Stimulated activated CD4-positive, alpha-beta T cell treated with anti-CD3 and anti-CD28 coated beads, Interleukin-15, amount 100 ng/mL, for 24 hours (primary cell): ENCODE data around the gene PDXK.

Experiments
- DNase-seq: peaks from one replicate; pipeline ENCODE4 v3.0.0-alpha.2; 2020

PDXK gene

GRCh38 chr21:43744725-43745124, 25.8 kb downstream of the PDXK start:
- DNase-seq: no peak

- DNase-seq: no peak
Observed at GRCh38 chr21:43745772-43746517, 27.0 kb downstream of the PDXK start.

GRCh38 chr21:43748622-43749021, 29.7 kb downstream of the PDXK start:
- no peak for DNase-seq

GRCh38 chr21:43749651-43750262, 30.8 kb downstream of the PDXK start:
- DNase-seq: no peak

GRCh38 chr21:43750339-43751033, 31.6 kb downstream of the PDXK start:
- DNase-seq: no peak

GRCh38 chr21:43751955-43752591, 33.1 kb downstream of the PDXK start:
- DNase-seq: no peak

- no peak for DNase-seq
Observed at GRCh38 chr21:43752758-43753438, 34.0 kb downstream of the PDXK start.

GRCh38 chr21:43753439-43753799, 34.5 kb downstream of the PDXK start:
- no peak for DNase-seq

- no peak for DNase-seq
Observed at GRCh38 chr21:43754948-43755781, 36.2 kb downstream of the PDXK start.

GRCh38 chr21:43755820-43756594, 37.1 kb downstream of the PDXK start:
- no peak for DNase-seq

GRCh38 chr21:43757601-43758000, 38.7 kb downstream of the PDXK start:
- no peak for DNase-seq

- DNase-seq: no peak
Observed at GRCh38 chr21:43758111-43758641, 39.2 kb downstream of the PDXK start.

- no peak for DNase-seq
Observed at GRCh38 chr21:43758811-43759210, 39.9 kb downstream of the PDXK start.

GRCh38 chr21:43759651-43760050, 40.7 kb downstream of the PDXK start:
- DNase-seq: no peak

GRCh38 chr21:43760391-43760958, 41.5 kb downstream of the PDXK start:
- DNase-seq: no peak

GRCh38 chr21:43761886-43762285, 43.0 kb downstream of the PDXK start:
- no peak for DNase-seq

GRCh38 chr21:43762303-43763128, 43.6 kb downstream of the PDXK start:
- no peak for DNase-seq

- no peak for DNase-seq
Observed at GRCh38 chr21:43763901-43764523, 45.1 kb downstream of the PDXK start.
